Keratinocyte (primary cell): ENCODE data around the gene TNFRSF17. TPM values are rescaled to one million over a fixed set of nuclear protein-coding genes. Genes with fewer than 3 reads are reported as not detected.

ENCODE experiments used
- DNase-seq: peaks from one replicate; pipeline ENCODE4 v3.0.0-alpha.2; 2011; ENCODE audit warnings: low read depth, missing footprints, low spot score
- FAIRE-seq: peaks from 2 replicates; lab custom pipeline; 2011; peaks lifted over from hg19 to GRCh38; lab: Jason Lieb, UNC
- H2AFZ ChIP-seq: 2 replicates; pipeline ENCODE4 v1.6.0; 2012; ENCODE audit warnings: low read length, control low read depth, inconsistent platforms; ENCODE audit not compliant: control insufficient read depth
- H3K27ac ChIP-seq: 2 replicates; pipeline ENCODE4 v1.5.1; 2011; ENCODE audit warnings: low read length; ENCODE audit not compliant: control insufficient read depth, insufficient read depth
- H3K27me3 ChIP-seq: 3 replicates; pipeline ENCODE4 v1.6.0; 2011; ENCODE audit warnings: low read length; ENCODE audit not compliant: control insufficient read depth, insufficient read depth; ENCODE audit errors: extremely low read depth
- H3K36me3 ChIP-seq, 2 experiments: 2 replicates in 1 of 2; 3 replicates in 1 of 2; pipeline ENCODE4 v1.5.1; 2011; ENCODE audit warnings: low read length in 2 of 2, mild to moderate bottlenecking in 1 of 2; ENCODE audit not compliant: control insufficient read depth in 2 of 2, insufficient read depth in 2 of 2; ENCODE audit errors: extremely low read depth in 1 of 2
- H3K4me1 ChIP-seq: 3 replicates; pipeline ENCODE4 v1.5.1; 2011; ENCODE audit warnings: low read length; ENCODE audit not compliant: control insufficient read depth, insufficient read depth; ENCODE audit errors: extremely low read depth
- H3K4me2 ChIP-seq: 3 replicates; pipeline ENCODE4 v1.6.0; 2011; ENCODE audit warnings: low read depth, low read length; ENCODE audit not compliant: control insufficient read depth, insufficient read depth; ENCODE audit errors: extremely low read depth
- H3K4me3 ChIP-seq, 3 experiments: fragments of 200-600 bp in 1 of 3; sonication (generic) in 1 of 3; 2 replicates in 2 of 3; 3 replicates in 1 of 3; pipeline ENCODE4 v1.5.1; 2011 to 2016; ENCODE audit warnings: low read length in 3 of 3, mild to moderate bottlenecking in 3 of 3, control low read depth in 2 of 3, inconsistent platforms in 1 of 3, low read depth in 1 of 3, mixed read lengths in 1 of 3, mixed run types in 1 of 3, moderate library complexity in 1 of 3; ENCODE audit not compliant: control insufficient read depth in 2 of 3, insufficient read depth in 2 of 3; ENCODE audit errors: extremely low read depth in 1 of 3
- H3K79me2 ChIP-seq: 2 replicates; pipeline ENCODE4 v1.6.0; 2012; ENCODE audit warnings: low read length; ENCODE audit not compliant: control insufficient read depth, insufficient read depth
- H3K9ac ChIP-seq: 3 replicates; pipeline ENCODE4 v1.6.0; 2011; ENCODE audit warnings: low read length; ENCODE audit not compliant: control insufficient read depth, insufficient read depth; ENCODE audit errors: extremely low read depth
- H3K9me1 ChIP-seq: 3 replicates; pipeline ENCODE4 v1.6.0; 2011; ENCODE audit warnings: low read length; ENCODE audit not compliant: control insufficient read depth, insufficient read depth; ENCODE audit errors: extremely low read depth
- H3K9me3 ChIP-seq: 2 replicates; pipeline ENCODE4 v1.5.1; 2012; ENCODE audit warnings: low read depth, low read length; ENCODE audit not compliant: control insufficient read depth
- H4K20me1 ChIP-seq: 3 replicates; pipeline ENCODE4 v1.6.0; 2011; ENCODE audit warnings: low read length; ENCODE audit not compliant: control insufficient read depth, insufficient read depth; ENCODE audit errors: extremely low read depth
- CTCF ChIP-seq, 3 experiments: IDR thresholded peaks in 1 of 3; conservative IDR thresholded peaks in 1 of 3; optimal IDR thresholded peaks in 1 of 3; 2 replicates in 2 of 3; 3 replicates in 1 of 3; pipeline versions ENCODE3 to v1.5.1; 2011; ENCODE audit warnings: low read length in 3 of 3, mild to moderate bottlenecking in 3 of 3, moderate library complexity in 2 of 3, control low read depth in 1 of 3, inconsistent platforms in 1 of 3; ENCODE audit not compliant: insufficient read depth in 2 of 3; ENCODE audit errors: extremely low read depth in 1 of 3
- EZH2 ChIP-seq: IDR thresholded peaks from one replicate; pipeline ENCODE4 v1.6.1; 2012; ENCODE audit warnings: inconsistent platforms, mild to moderate bottlenecking, low read length, moderate library complexity
- dilution Hi-C: fragments of 300-500 bp; cut with MboI; formaldehyde crosslinking; loops from one replicate; pipeline ENCODE4 v1.7.0; 2020; ENCODE audit warnings: low sequenced_read_pairs; ENCODE audit not compliant: extremely low pct_ligation_motif_present
- polyA plus RNA-seq, 5 experiments: library from polyadenylated mRNA; depleted of rRNA in 3 of 5; stranded (reverse) in 3 of 5; stranded (forward) in 1 of 5; unstranded in 1 of 5; fragments of >200 nt; gene quantifications; 1 replicate in 1 of 5; 2 replicates in 3 of 5; 3 replicates in 1 of 5; pipeline versions ENCODE4 v1.2.1 to v1.2.3, GENCODE V29; 2011 to 2012; ENCODE audit warnings: missing spikeins in 2 of 5, low read depth in 1 of 5, low replicate concordance in 1 of 5

TNFRSF17 gene
- polyA plus RNA-seq, 1 donor (not counting 4 experiments of a cell fraction or from before 2014, with no cell fraction given) = not detected

- TF ChIP-seq EZH2 = no peak
- TF ChIP-seq CTCF (optimal IDR thresholded peaks at IDR 0.05 in 1 of 3, IDR thresholded peaks at IDR 0.05 in 1 of 3, conservative IDR thresholded peaks at IDR 0.05 in 1 of 3; ENCODE audit: extremely low read depth in 1 of 3, insufficient read depth in 2 of 3, low read length in 3 of 3) = no peak
- H3K27ac ChIP-seq = no peak overlapping the region
- H3K9me3 ChIP-seq = no peaks in the 10 kb centered on the region
- no peaks in the 10 kb centered on the region for H3K9me1 ChIP-seq
- no peak overlapping the region for H3K4me2 ChIP-seq
- H3K36me3 ChIP-seq = no peaks in the 10 kb centered on the region
- H3K79me2 ChIP-seq = no peaks in the 10 kb centered on the region
- H3K27me3 ChIP-seq = no peaks in the 10 kb centered on the region
- H3K9ac ChIP-seq = no peak overlapping the region
- no peaks in the 10 kb centered on the region for H3K4me1 ChIP-seq
- no peak overlapping the region for H3K4me3 ChIP-seq
- no peak for DNase-seq
- FAIRE-seq = no peak
- dilution Hi-C loops = no loop called here
- H4K20me1 ChIP-seq = no peaks in the 10 kb centered on the region
- no peak overlapping the region for H2AFZ ChIP-seq
These were observed 18.6 kb upstream of the TNFRSF17 start for GRCh38 chr16:11946433-11946832.

GRCh38 chr16:11948819-11949218 is 16.2 kb upstream of the TNFRSF17 start:
- TF ChIP-seq CTCF (optimal IDR thresholded peaks at IDR 0.05 in 1 of 3, IDR thresholded peaks at IDR 0.05 in 1 of 3, conservative IDR thresholded peaks at IDR 0.05 in 1 of 3; ENCODE audit: extremely low read depth in 1 of 3, insufficient read depth in 2 of 3, low read length in 3 of 3) = no peak
- no peak for TF ChIP-seq EZH2
- Histone ChIP-seq H3K27me3 (no peaks in the 10 kb centered on the region), H3K4me2 (no peak overlapping the region), H3K9me1 (no peaks in the 10 kb centered on the region), H4K20me1 (no peaks in the 10 kb centered on the region), H3K36me3 (no peaks in the 10 kb centered on the region), H3K9ac (no peak overlapping the region), H3K4me3 (no peak overlapping the region), H3K79me2 (no peaks in the 10 kb centered on the region), H3K4me1 (no peaks in the 10 kb centered on the region), H2AFZ (no peak overlapping the region), H3K9me3 (no peaks in the 10 kb centered on the region), H3K27ac (no peak overlapping the region)
- DNase-seq (no peak), FAIRE-seq (no peak)
- dilution Hi-C loops = no loop called here
